GM12878 (cell line): ENCODE measurements around the gene LRBA. TPM values are rescaled to one million over a fixed set of nuclear protein-coding genes. Genes with fewer than 3 reads are reported as not detected.
A peak's percentile ranks its signal among the peaks of the same experiment; 100 is the strongest.

Experiments used
- ATAC-seq: fragments of 200-7000 bp; cut with Tn5 transposase; 3 replicates; pipeline ENCODE4 v1.9.1; 2020; ENCODE audit warnings: mild to moderate bottlenecking, moderate library complexity
- BruUV-seq: library from RNA; stranded (reverse); fragments of 400-500 nt; replicated peaks from 2 replicates; lab custom pipeline; 2021; lab: Mats Ljungman, UMichigan
- CTCF ChIA-PET: fragments of 300-600 bp; sonication (Branson Sonifier 250); formaldehyde crosslinking; extraction: SDS; loops from one replicate; lab custom pipeline; 2021; ENCODE audit warnings: inconsistent platforms; lab: Yijun Ruan, JAX
- POLR2A ChIA-PET: fragments of 350-600 bp; formaldehyde crosslinking; extraction: SDS; loops from one replicate; lab custom pipeline; 2021; ENCODE audit warnings: inconsistent platforms; lab: Charles Lee
- RAD21 ChIA-PET: fragments of 300-600 bp; sonication (Branson Sonifier 250); formaldehyde crosslinking; loops from one replicate; lab custom pipeline; 2023; ENCODE audit warnings: antibody characterized with exemption; ENCODE audit not compliant: unreplicated experiment; lab: Charles Lee
- SMC1A ChIA-PET: fragments of 300-600 bp; sonication (Branson Sonifier 250); formaldehyde crosslinking; loops from one replicate; lab custom pipeline; 2023; ENCODE audit not compliant: unreplicated experiment, uncharacterized antibody; lab: Charles Lee
- DNase-seq: peaks from one replicate; pipeline ENCODE4 v3.0.0-alpha.2; 2011; ENCODE audit warnings: low read depth, low spot score
- FAIRE-seq: peaks from 3 replicates; lab custom pipeline; 2011; peaks lifted over from hg19 to GRCh38; lab: Jason Lieb, UNC
- H2AFZ ChIP-seq: 2 replicates; pipeline ENCODE4 v1.6.0; 2011; ENCODE audit warnings: low read depth, low read length, control low read depth; ENCODE audit not compliant: control insufficient read depth
- H3K27ac ChIP-seq: 2 replicates; pipeline ENCODE4 v1.5.1; 2011; ENCODE audit warnings: control low read depth; ENCODE audit not compliant: control insufficient read depth, insufficient read depth
- H3K27me3 ChIP-seq, 2 experiments: replicated peaks in 1 of 2; 2 replicates each; pipeline versions ENCODE4 v1.6.0 to v1.6.1; 2011; ENCODE audit warnings: low read length in 1 of 2; ENCODE audit not compliant: control insufficient read depth in 2 of 2, insufficient read depth in 2 of 2
- H3K36me3 ChIP-seq, 2 experiments: 2 replicates each; pipeline ENCODE4 v1.5.1; 2011; ENCODE audit warnings: low read length in 1 of 2; ENCODE audit not compliant: control insufficient read depth in 2 of 2, insufficient read depth in 2 of 2
- H3K4me1 ChIP-seq: 2 replicates; pipeline ENCODE4 v1.6.1; 2011; ENCODE audit warnings: mild to moderate bottlenecking, low read length, moderate library complexity, mixed read lengths; ENCODE audit not compliant: control insufficient read depth, insufficient read depth
- H3K4me2 ChIP-seq: 2 replicates; pipeline ENCODE4 v1.6.0; 2011; ENCODE audit warnings: control low read depth; ENCODE audit not compliant: control insufficient read depth, insufficient read depth
- H3K4me3 ChIP-seq: fragments of 200-600 bp; sonication (generic); 2 replicates; pipeline ENCODE4 v1.5.1; 2016
- H3K79me2 ChIP-seq: 2 replicates; pipeline ENCODE4 v1.6.0; 2011; ENCODE audit warnings: low read length; ENCODE audit not compliant: control insufficient read depth, insufficient read depth
- H3K9ac ChIP-seq: 2 replicates; pipeline ENCODE4 v1.8.0; 2011; ENCODE audit warnings: low read length, control low read depth, mixed read lengths; ENCODE audit not compliant: control insufficient read depth, insufficient read depth
- H3K9me3 ChIP-seq: replicated peaks from 3 replicates; pipeline ENCODE4 v1.5.1; 2011; ENCODE audit warnings: mild to moderate bottlenecking, low read length; ENCODE audit not compliant: control insufficient read depth, insufficient read depth
- H4K20me1 ChIP-seq: 2 replicates; pipeline ENCODE4 v1.6.0; 2011; ENCODE audit not compliant: control insufficient read depth, insufficient read depth
- ATF2 ChIP-seq: IDR thresholded peaks from 2 replicates; pipeline ENCODE4 v1.6.1; 2012; ENCODE audit warnings: low read length, inconsistent platforms
- BCL3 ChIP-seq: IDR thresholded peaks from 2 replicates; pipeline ENCODE4 v1.6.1; 2011; ENCODE audit warnings: borderline replicate concordance, low read depth, mild to moderate bottlenecking, moderate library complexity, low read length; ENCODE audit not compliant: insufficient read depth, poor library complexity, severe bottlenecking
- CBX5 ChIP-seq: sonication (generic); IDR thresholded peaks from 2 replicates; pipeline ENCODE4 v1.6.1; 2016; ENCODE audit warnings: low read depth, moderate library complexity, mild to moderate bottlenecking, inconsistent platforms
- DPF2 ChIP-seq: fragments of 450-650 bp; IDR thresholded peaks from 2 replicates; pipeline ENCODE4 v1.6.1; 2017; ENCODE audit warnings: mild to moderate bottlenecking
- FOXK2 ChIP-seq: fragments of 450-650 bp; IDR thresholded peaks from 2 replicates; pipeline ENCODE4 v1.6.1; 2017; ENCODE audit warnings: mild to moderate bottlenecking, moderate library complexity
- HDGF ChIP-seq: fragments of 450-650 bp; IDR thresholded peaks from 2 replicates; pipeline ENCODE4 v1.6.1; 2016; ENCODE audit warnings: antibody characterized with exemption
- IKZF2 ChIP-seq, 2 experiments: fragments of 450-650 bp; IDR thresholded peaks; 2 replicates each; pipeline ENCODE4 v1.6.1; 2017; ENCODE audit warnings: mild to moderate bottlenecking in 2 of 2, moderate library complexity in 2 of 2
- JUNB ChIP-seq: IDR thresholded peaks from 2 replicates; pipeline ENCODE4 v1.6.1; 2016; ENCODE audit warnings: antibody characterized with exemption, mild to moderate bottlenecking
- NFIC ChIP-seq: IDR thresholded peaks from 2 replicates; pipeline ENCODE4 v1.6.1; 2012; ENCODE audit warnings: low read depth, mild to moderate bottlenecking, inconsistent platforms, low read length, moderate library complexity
- POLR2AphosphoS2 ChIP-seq: IDR thresholded peaks from 2 replicates; pipeline ENCODE4 v1.6.1; 2011; ENCODE audit warnings: low read depth, mild to moderate bottlenecking, low read length, improper control_type of control experiment, moderate library complexity
- RAD51 ChIP-seq: fragments of 450-650 bp; IDR thresholded peaks from 2 replicates; pipeline ENCODE4 v1.6.1; 2016; ENCODE audit warnings: moderate library complexity, mild to moderate bottlenecking, inconsistent platforms
- RCOR1 ChIP-seq: conservative IDR thresholded peaks from 2 replicates; pipeline ENCODE4 v1.6.1; 2012; ENCODE audit warnings: low read depth, low read length, improper control_type of control experiment
- RUNX3 ChIP-seq: IDR thresholded peaks from 2 replicates; pipeline ENCODE4 v1.6.1; 2012; ENCODE audit warnings: low read length, inconsistent platforms
- SMARCA5 ChIP-seq: fragments of 450-650 bp; IDR thresholded peaks from 2 replicates; pipeline ENCODE4 v1.6.1; 2017; ENCODE audit warnings: mild to moderate bottlenecking
- SMC3 ChIP-seq: IDR thresholded peaks from 2 replicates; pipeline ENCODE4 v1.6.1; 2011; ENCODE audit warnings: low read length, improper control_type of control experiment, borderline replicate concordance
- YBX1 ChIP-seq: fragments of 450-650 bp; IDR thresholded peaks from 2 replicates; pipeline ENCODE4 v1.6.1; 2016; ENCODE audit warnings: antibody characterized with exemption
- WGBS: methylation state at CpG from one replicate; pipeline ENCODE4 v1.1.6; 2016; ENCODE audit warnings: low lambda C conversion rate; ENCODE audit not compliant: insufficient replicate concordance, insufficient coverage; ENCODE audit errors: missing lambda C conversion rate; 5-methylcytosine and 5-hydroxymethylcytosine counted together
- in situ Hi-C: fragments of 300-500 bp; cut with MboI; formaldehyde crosslinking; loops from 9 replicates; pipeline ENCODE4 v1.14.3; 2018; ENCODE audit warnings: mixed read lengths
- intact Hi-C: fragments of 100-400 bp; cut with micrococcal nuclease; formaldehyde crosslinking; loops from one replicate; pipeline ENCODE4 v1.14.2; 2022; ENCODE audit not compliant: unreplicated experiment
- polyA plus RNA-seq, 11 experiments: library from polyadenylated mRNA; depleted of rRNA in 4 of 11; unstranded in 6 of 11; stranded (reverse) in 5 of 11; fragments of >200 nt; fragmentation: Nextera tagmentation in 4 of 11; fragmentation: Illumina TruSeq in 1 of 11; extraction: Ambion mirVana in 4 of 11; extraction: Trizol in 1 of 11; gene quantifications; 1 replicate in 1 of 11; 2 replicates in 10 of 11; pipeline versions ENCODE4 v1.2.1 to v1.2.3, GENCODE V29; 2011 to 2016; ENCODE audit warnings: inconsistent platforms in 2 of 11, missing spikeins in 2 of 11, low read depth in 1 of 11
- total RNA-seq, 4 experiments: library from RNA; depleted of rRNA in 3 of 4; stranded (reverse); fragments of >200 nt in 3 of 4; fragmentation: Illumina TruSeq in 1 of 4; extraction: Trizol in 1 of 4; gene quantifications; 2 replicates each; pipeline versions ENCODE4 v1.2.1 to v1.2.3, GENCODE V29; 2013 to 2021

Gene LRBA
- total and polyA plus RNA-seq, 10 of the 15 experiments (the other 5 are each of a cell fraction or from before 2014, with no cell fraction given), result 20.3 to 93.4 (median 55.0) TPM

- no TSS peak for BruUV-seq
- SMC1A ChIA-PET, result interaction anchor here (0.6 to 1.8 kb wide), 10 partner anchors 10 to 503 kb away, joined by 3 to 9 read pairs (median 3); no protein-coding TSS in a partner anchor
- Histone ChIP-seq H3K4me3 (no peak overlapping the region), H3K4me1 (peaks cover 3% of the 10 kb centered on the region; the same call in 1 of the 2 replicates), H3K27me3 (no peaks in the 10 kb centered on the region), H3K36me3 (no peaks in the 10 kb centered on the region), H3K9me3 (no peaks in the 10 kb centered on the region), H3K27ac (no peak overlapping the region), H3K79me2 (no peaks in the 10 kb centered on the region), H3K4me2 (no peak overlapping the region)
- FAIRE-seq (no peak), DNase-seq (no peak), ATAC-seq (peak; percentile 19; the same call in 2 of the 3 replicates)
- WGBS, result 50% methylated on average over 2 of the region's 2 CpGs
- no peak for TF ChIP-seq SMARCA5
- peak; percentile 60 for TF ChIP-seq RUNX3
- TF ChIP-seq, all 136 proteins: peak for 1
- in situ Hi-C loops, result no loop called here
- no peak overlapping the region for H2AFZ ChIP-seq
- no peak overlapping the region for H3K9ac ChIP-seq
- CTCF ChIA-PET, result interaction anchor here (0.9 to 1.1 kb wide), 3 partner anchors 11 to 56 kb away, joined by 3 to 5 read pairs (median 4); no protein-coding TSS in a partner anchor
- RAD21 ChIA-PET, result no interaction called here
- intact Hi-C loops, result no loop called here
- POLR2A ChIA-PET, result interaction anchor here (0.6 kb wide), 1 partner anchor 257 kb away, joined by 3 read pairs; no protein-coding TSS in a partner anchor
- H4K20me1 ChIP-seq, result no peaks in the 10 kb centered on the region
Observed at GRCh38 chr4:150363721-150364688, 651.1 kb downstream of the LRBA start.

GRCh38 chr4:150358691-150359090 is 656.4 kb downstream of the LRBA start:
- intact Hi-C loops (no loop called here), in situ Hi-C loops (no loop called here)
- no peaks in the 10 kb centered on the region for H3K4me1 ChIP-seq
- no peaks in the 10 kb centered on the region for H4K20me1 ChIP-seq
- no TSS peak for BruUV-seq
- no peak overlapping the region for H3K4me3 ChIP-seq
- H3K79me2 ChIP-seq, result no peaks in the 10 kb centered on the region
- DNase-seq (no peak), FAIRE-seq (no peak), ATAC-seq (no peak)
- no peak overlapping the region for H3K27ac ChIP-seq
- H3K27me3 ChIP-seq, result no peaks in the 10 kb centered on the region
- no peak overlapping the region for H3K4me2 ChIP-seq
- ChIA-PET POLR2A (no interaction called here), RAD21 (no interaction called here), CTCF (no interaction called here), SMC1A (no interaction called here)
- no peaks in the 10 kb centered on the region for H3K36me3 ChIP-seq
- H3K9me3 ChIP-seq, result no peaks in the 10 kb centered on the region
- no peak overlapping the region for H3K9ac ChIP-seq
- no peak overlapping the region for H2AFZ ChIP-seq
- TF ChIP-seq IKZF2 (IDR thresholded peaks at IDR 0.05) (no peak), NFIC (no peak), SMC3 (no peak), ATF2 (no peak), HDGF (no peak), POLR2AphosphoS2 (no peak), DPF2 (no peak), CBX5 (no peak), FOXK2 (no peak), RCOR1 (no peak), SMARCA5 (no peak), RAD51 (no peak), BCL3 (no peak), YBX1 (no peak), JUNB (no peak)
